HEK293T (cell line): ENCODE results near the gene OR51E1.

ENCODE experiments used
- ARNT ChIP-seq: fragments of 450-650 bp; IDR thresholded peaks from 2 replicates; pipeline ENCODE4 v1.6.1; 2017; ENCODE audit warnings: mild to moderate bottlenecking
- FOXA1 ChIP-seq: fragments of 450-650 bp; IDR thresholded peaks from 2 replicates; pipeline ENCODE4 v1.6.1; 2016; ENCODE audit warnings: mild to moderate bottlenecking
- NFRKB ChIP-seq: fragments of 450-650 bp; IDR thresholded peaks from 2 replicates; pipeline ENCODE4 v1.6.1; 2016; ENCODE audit warnings: mild to moderate bottlenecking, moderate library complexity
- SP1 ChIP-seq: fragments of 450-650 bp; IDR thresholded peaks from 2 replicates; pipeline ENCODE4 v1.6.1; 2017

GRCh38 chr11:4665424-4665823 is 21.6 kb downstream of the OR51E1 start:
- TF ChIP-seq SP1 (no peak), NFRKB (no peak), FOXA1 (no peak), ARNT (no peak)
